CD14-positive monocyte (primary cell): ENCODE measurements around the gene NUP210. TPM values are rescaled to one million over a fixed set of nuclear protein-coding genes. Genes with fewer than 3 reads are reported as not detected.

Experiments
- DNase-seq, 3 donors: peaks; one replicate each; pipeline ENCODE4 v3.0.0-alpha.2; 2011 to 2022
- H2AFZ ChIP-seq: 2 replicates; pipeline ENCODE4 v1.6.0; 2012; ENCODE audit warnings: mild to moderate bottlenecking, low read depth, low read length, inconsistent platforms; ENCODE audit not compliant: insufficient read depth, poor library complexity, severe bottlenecking
- H3K27ac ChIP-seq, 2 donors: 1 replicate in 1 of 2; 2 replicates in 1 of 2; pipeline ENCODE4 v1.5.1; 2012 to 2013; ENCODE audit warnings: low read length in 2 of 2, control low read depth in 1 of 2, inconsistent platforms in 1 of 2, low read depth in 1 of 2, mild to moderate bottlenecking in 1 of 2
- H3K27me3 ChIP-seq, 2 donors: one replicate each; pipeline versions ENCODE4 v1.6.0 to v1.6.1; 2011 to 2013; ENCODE audit warnings: low read length in 2 of 2; ENCODE audit not compliant: control insufficient read depth in 2 of 2, insufficient read depth in 2 of 2
- H3K36me3 ChIP-seq, 2 donors: replicated peaks in 1 of 2; 1 replicate in 1 of 2; 2 replicates in 1 of 2; pipeline versions ENCODE4 v1.5.1 to v1.6.1; 2012 to 2013; ENCODE audit warnings: low read length in 2 of 2, control low read depth in 1 of 2, inconsistent platforms in 1 of 2, mild to moderate bottlenecking in 1 of 2; ENCODE audit not compliant: insufficient read depth in 2 of 2, control insufficient read depth in 1 of 2
- H3K4me1 ChIP-seq, 2 donors: 1 replicate in 1 of 2; 2 replicates in 1 of 2; pipeline versions ENCODE4 v1.5.1 to v1.6.1; 2012 to 2013; ENCODE audit warnings: low read length in 2 of 2, control low read depth in 1 of 2, inconsistent platforms in 1 of 2, mild to moderate bottlenecking in 1 of 2, moderate library complexity in 1 of 2; ENCODE audit not compliant: insufficient read depth in 2 of 2, control insufficient read depth in 1 of 2
- H3K4me2 ChIP-seq: replicated peaks from 2 replicates; pipeline ENCODE3; 2012; ENCODE audit warnings: low read length, moderate library complexity, mild to moderate bottlenecking; ENCODE audit not compliant: poor library complexity, severe bottlenecking; ENCODE audit errors: extremely low read depth
- H3K4me3 ChIP-seq, 3 experiments: fragments of 200-600 bp in 1 of 3; sonication (generic) in 1 of 3; replicated peaks in 1 of 3; 1 replicate in 2 of 3; 2 replicates in 1 of 3; pipeline ENCODE4 v1.5.1; 2011 to 2013; ENCODE audit warnings: low read length in 3 of 3, mild to moderate bottlenecking in 3 of 3, control low read depth in 2 of 3, low read depth in 2 of 3, inconsistent platforms in 1 of 3, moderate library complexity in 1 of 3
- H3K79me2 ChIP-seq: 2 replicates; pipeline ENCODE4 v1.6.0; 2012; ENCODE audit warnings: mild to moderate bottlenecking, control low read depth, inconsistent platforms, low read length, moderate library complexity; ENCODE audit not compliant: insufficient read depth
- H3K9ac ChIP-seq: 2 replicates; pipeline ENCODE4 v1.6.0; 2017; ENCODE audit warnings: low read length, mild to moderate bottlenecking; ENCODE audit not compliant: insufficient read depth, poor library complexity, severe bottlenecking
- H3K9me3 ChIP-seq, 2 donors: replicated peaks in 1 of 2; 1 replicate in 1 of 2; 2 replicates in 1 of 2; pipeline versions ENCODE4 v1.5.1 to v1.6.1; 2012 to 2013; ENCODE audit warnings: low read length in 2 of 2, control low read depth in 1 of 2; ENCODE audit not compliant: control insufficient read depth in 1 of 2, insufficient read depth in 1 of 2
- H4K20me1 ChIP-seq: 2 replicates; pipeline ENCODE4 v1.6.0; 2012; ENCODE audit warnings: mild to moderate bottlenecking, low read length, control low read depth, moderate library complexity; ENCODE audit not compliant: insufficient read depth
- H3K27ac Mint-ChIP-seq, 7 donors: one replicate each; pipeline ENCODE4 v1.8.0; 2020; ENCODE audit warnings: mild to moderate bottlenecking in 7 of 7, mixed read lengths in 7 of 7, moderate library complexity in 6 of 7, inconsistent platforms in 2 of 7
- H3K27me3 Mint-ChIP-seq, 3 donors: one replicate each; pipeline ENCODE4 v1.8.0; 2021 to 2022; ENCODE audit warnings: low read depth in 3 of 3, mild to moderate bottlenecking in 3 of 3, mixed read lengths in 3 of 3, moderate library complexity in 3 of 3, inconsistent platforms in 1 of 3
- H3K36me3 Mint-ChIP-seq, 2 donors: one replicate each; pipeline ENCODE4 v1.8.0; 2020; ENCODE audit warnings: mixed read lengths in 2 of 2, inconsistent platforms in 1 of 2, mild to moderate bottlenecking in 1 of 2
- H3K4me1 Mint-ChIP-seq: one replicate; pipeline ENCODE4 v1.8.0; 2020; ENCODE audit warnings: mild to moderate bottlenecking, mixed read lengths
- H3K4me3 Mint-ChIP-seq, 2 donors: one replicate each; pipeline ENCODE4 v1.8.0; 2020; ENCODE audit warnings: mild to moderate bottlenecking in 2 of 2, mixed read lengths in 2 of 2, moderate library complexity in 1 of 2
- H3K9me3 Mint-ChIP-seq, 7 donors: one replicate each; pipeline ENCODE4 v1.8.0; 2020 to 2022; ENCODE audit warnings: mixed read lengths in 7 of 7, mild to moderate bottlenecking in 6 of 7, moderate library complexity in 6 of 7, inconsistent platforms in 2 of 7
- WGBS: methylation state at CpG from one replicate; pipeline ENCODE4 v1.1.5; 2013; ENCODE audit warnings: missing lambda C conversion rate; ENCODE audit not compliant: insufficient coverage; 5-methylcytosine and 5-hydroxymethylcytosine counted together
- intact Hi-C, 2 donors: fragments of 100-400 bp; cut with micrococcal nuclease; formaldehyde crosslinking; loops; one replicate each; pipeline versions ENCODE4 v1.15.0 to v1.15.1; 2023
- polyA plus RNA-seq, 3 donors: library from polyadenylated mRNA; depleted of rRNA in 1 of 3; unstranded in 2 of 3; stranded (reverse) in 1 of 3; fragments of 300-500 nt in 2 of 3; fragments of >200 nt in 1 of 3; fragmentation: Illumina TruSeq in 2 of 3; gene quantifications; 1 replicate in 2 of 3; 2 replicates in 1 of 3; pipeline ENCODE4 v1.2.3, GENCODE V29; 2012 to 2021
- TF ChIP-seq, protein P1 (sequence below): fragments of 200-600 bp; IDR thresholded peaks from one replicate; pipeline ENCODE4 v1.8.0; 2022; ENCODE audit warnings: antibody characterized with exemption, mild to moderate bottlenecking

Gene NUP210
- polyA plus RNA-seq, 3 donors: 7.9 to 43.5 (median 13.0) TPM

DNA sequence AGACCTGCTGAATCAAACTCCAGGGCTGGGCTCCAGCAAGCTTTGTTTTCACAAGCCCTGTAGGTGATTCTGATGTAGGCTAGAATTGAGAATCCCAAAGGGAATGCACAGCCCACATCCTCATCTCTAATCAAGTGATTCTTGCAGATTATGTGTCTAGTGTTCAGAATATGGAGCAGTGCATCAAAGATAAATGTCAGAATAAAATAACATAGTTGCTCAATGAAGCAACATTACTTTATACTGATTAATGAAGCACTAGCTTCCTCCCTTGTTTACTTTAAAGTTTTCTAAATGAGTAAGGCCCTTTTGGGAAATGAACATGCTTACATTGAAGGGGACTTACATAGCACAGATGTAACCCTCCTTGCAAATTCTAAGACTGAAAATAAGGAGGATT is 39.2 kb downstream of the NUP210 start:
- peaks cover 4% of the 10 kb centered on the region for H3K79me2 ChIP-seq
- peaks cover 1% of the 10 kb centered on the region in 2 donors for H3K4me1 ChIP-seq
- H3K27ac ChIP-seq: peak overlapping the region in 1 of 2 donors; percentile 40
- DNase-seq: no peak
- Mint-ChIP-seq H3K4me3 (no peak overlapping the region), H3K27me3 (peaks cover 0 to 2% (median 0%) of the 10 kb centered on the region in 3 donors), H3K36me3 (peaks cover 83 to 90% of the 10 kb centered on the region in 2 donors), H3K27ac (peak overlapping the region in 1 of 7 donors; percentile 57), H3K9me3 (no peaks in the 10 kb centered on the region), H3K4me1 (peaks cover 2% of the 10 kb centered on the region)
- no peak overlapping the region for H2AFZ ChIP-seq
- no peak overlapping the region for H3K4me3 ChIP-seq
- intact Hi-C loops: no loop called here
- TF ChIP-seq, protein P1, sequence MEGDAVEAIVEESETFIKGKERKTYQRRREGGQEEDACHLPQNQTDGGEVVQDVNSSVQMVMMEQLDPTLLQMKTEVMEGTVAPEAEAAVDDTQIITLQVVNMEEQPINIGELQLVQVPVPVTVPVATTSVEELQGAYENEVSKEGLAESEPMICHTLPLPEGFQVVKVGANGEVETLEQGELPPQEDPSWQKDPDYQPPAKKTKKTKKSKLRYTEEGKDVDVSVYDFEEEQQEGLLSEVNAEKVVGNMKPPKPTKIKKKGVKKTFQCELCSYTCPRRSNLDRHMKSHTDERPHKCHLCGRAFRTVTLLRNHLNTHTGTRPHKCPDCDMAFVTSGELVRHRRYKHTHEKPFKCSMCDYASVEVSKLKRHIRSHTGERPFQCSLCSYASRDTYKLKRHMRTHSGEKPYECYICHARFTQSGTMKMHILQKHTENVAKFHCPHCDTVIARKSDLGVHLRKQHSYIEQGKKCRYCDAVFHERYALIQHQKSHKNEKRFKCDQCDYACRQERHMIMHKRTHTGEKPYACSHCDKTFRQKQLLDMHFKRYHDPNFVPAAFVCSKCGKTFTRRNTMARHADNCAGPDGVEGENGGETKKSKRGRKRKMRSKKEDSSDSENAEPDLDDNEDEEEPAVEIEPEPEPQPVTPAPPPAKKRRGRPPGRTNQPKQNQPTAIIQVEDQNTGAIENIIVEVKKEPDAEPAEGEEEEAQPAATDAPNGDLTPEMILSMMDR: no peak
- H3K36me3 ChIP-seq: peaks cover 93 to 98% of the 10 kb centered on the region in 2 donors
- no peak overlapping the region for H3K4me2 ChIP-seq
- no peak overlapping the region for H3K9ac ChIP-seq
- no peaks in the 10 kb centered on the region for H3K27me3 ChIP-seq
- no peaks in the 10 kb centered on the region for H3K9me3 ChIP-seq
- H4K20me1 ChIP-seq: peaks cover 16% of the 10 kb centered on the region

DNA sequence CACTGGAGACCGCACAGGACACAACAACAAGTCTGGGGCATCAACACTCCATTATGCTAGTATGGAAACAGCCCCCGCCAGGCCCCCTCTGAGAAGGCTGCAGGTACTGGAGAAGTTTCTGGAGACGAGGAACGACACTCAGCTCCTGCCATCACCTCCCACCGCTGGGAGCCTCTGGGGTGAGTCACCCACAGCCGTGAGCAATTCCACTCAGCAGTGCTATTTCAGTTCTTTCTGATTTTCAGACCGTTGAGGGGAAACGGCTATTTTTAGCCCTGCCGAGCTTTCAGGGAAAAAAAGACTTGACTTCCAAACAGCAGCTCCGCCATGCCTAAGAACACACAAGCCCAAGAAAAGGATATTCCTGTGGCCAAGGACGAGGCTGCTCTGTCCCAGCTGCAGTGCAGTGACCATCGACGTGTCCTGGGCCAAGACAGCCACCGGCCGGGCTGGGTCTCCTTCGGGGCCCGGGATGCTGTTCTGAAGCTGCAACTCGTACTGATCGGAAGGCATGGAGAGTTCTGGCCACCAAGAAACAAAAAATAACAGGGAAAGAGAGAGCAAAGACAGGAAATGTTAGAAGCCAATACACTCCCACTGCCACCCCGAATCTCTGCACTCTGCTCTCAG is 40.8 kb downstream of the NUP210 start:
- H3K36me3 ChIP-seq: peaks cover 92 to 98% of the 10 kb centered on the region in 2 donors
- H3K4me3 Mint-ChIP-seq: no peak overlapping the region
- no peak overlapping the region for H3K4me3 ChIP-seq
- intact Hi-C loops: no loop called here
- DNase-seq: no peak
- peaks cover 0 to 2% (median 0%) of the 10 kb centered on the region in 3 donors for H3K27me3 Mint-ChIP-seq
- TF ChIP-seq, protein P1: no peak
- peaks cover 66 to 84% of the 10 kb centered on the region in 2 donors for H3K36me3 Mint-ChIP-seq
- peak overlapping the region in 2 of 7 donors; percentile 8 to 77 for H3K27ac Mint-ChIP-seq
- no peaks in the 10 kb centered on the region for H3K4me1 Mint-ChIP-seq
- 54% methylated on average over 16 of the region's 20 CpGs for WGBS
- no peaks in the 10 kb centered on the region for H3K27me3 ChIP-seq
- H4K20me1 ChIP-seq: peaks cover 16% of the 10 kb centered on the region
- H3K4me2 ChIP-seq: no peak overlapping the region
- no peaks in the 10 kb centered on the region for H3K79me2 ChIP-seq
- no peaks in the 10 kb centered on the region for H3K9me3 ChIP-seq
- H3K9me3 Mint-ChIP-seq: no peaks in the 10 kb centered on the region
- H3K9ac ChIP-seq: no peak overlapping the region
- no peaks in the 10 kb centered on the region for H3K4me1 ChIP-seq
- no peak overlapping the region for H3K27ac ChIP-seq
- no peak overlapping the region for H2AFZ ChIP-seq
